TTC549 (cell line): ENCODE results near the gene COL6A2.
"Not testable (repeated sequence)": the region's sequence is repeated elsewhere in the genome, so short reads cannot be mapped to it uniquely, and the experiment has no call there.

Source experiments
- FAIRE-seq: peaks from 2 replicates; lab custom pipeline; 2012; peaks lifted over from hg19 to GRCh38; lab: Jason Lieb, UNC

Gene COL6A2

DNA sequence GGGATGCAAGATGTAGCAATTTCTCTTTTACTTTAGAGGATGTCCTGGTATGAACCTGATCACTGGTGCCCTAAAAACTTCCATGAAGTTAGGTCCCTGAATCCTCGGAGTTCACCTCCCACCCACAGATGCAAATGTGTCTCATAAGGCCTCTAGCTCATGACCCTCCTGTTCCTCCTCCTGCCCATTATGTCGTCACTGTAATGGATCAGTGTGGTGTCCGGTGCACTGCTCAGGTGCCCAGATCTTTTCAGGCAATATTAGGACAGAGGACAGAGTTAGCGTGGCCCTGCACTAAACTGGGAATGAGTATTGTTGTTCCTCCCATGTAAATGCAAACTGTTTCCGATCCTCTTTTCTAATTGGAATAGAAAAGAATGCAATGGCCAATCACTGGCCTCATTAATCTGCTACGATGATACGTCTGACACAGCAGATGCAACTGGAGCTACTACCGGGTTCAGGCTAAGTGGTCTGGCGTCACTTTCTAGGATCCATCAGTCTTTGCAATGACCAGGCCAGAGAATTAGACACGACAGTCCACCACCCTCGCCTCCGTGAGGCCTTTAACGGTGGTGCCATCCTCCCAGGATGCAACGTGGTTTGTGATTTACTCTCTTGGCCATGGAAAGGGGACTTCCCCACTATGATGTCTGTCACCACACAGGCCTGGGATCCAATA lies 3.4 kb upstream of the COL6A2 start:
- FAIRE-seq = no peak

DNA sequence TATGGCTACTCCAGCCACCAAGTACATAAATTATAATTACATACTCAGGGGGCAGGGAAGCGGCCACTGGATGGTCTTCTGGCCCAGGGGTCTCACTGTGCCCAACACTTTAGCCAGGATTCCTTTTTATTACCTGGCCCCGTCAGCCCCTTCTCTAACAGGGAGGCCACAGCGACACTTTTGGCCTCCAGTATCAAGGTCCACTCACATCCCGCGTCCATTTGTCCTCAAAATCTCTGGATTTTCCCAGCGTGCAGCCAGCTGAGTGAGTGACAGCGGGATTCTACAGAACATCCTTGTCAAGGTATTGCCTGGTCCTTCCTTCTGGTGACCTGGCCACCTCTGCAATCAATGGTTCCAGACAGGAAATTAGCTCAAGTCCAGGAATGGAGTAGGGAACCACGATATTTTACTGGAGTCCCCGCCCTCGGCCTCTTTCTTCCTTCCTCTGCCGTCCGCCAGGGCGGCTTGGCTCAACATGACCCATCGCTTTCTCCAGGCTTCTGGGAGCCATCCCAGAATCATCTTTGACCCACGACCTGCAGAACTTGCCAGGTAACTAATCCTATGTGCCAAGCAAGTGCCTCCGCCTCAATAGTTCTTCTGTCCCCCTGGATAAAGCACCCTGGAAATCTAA lies 2.7 kb upstream of the COL6A2 start:
- FAIRE-seq = no peak

DNA sequence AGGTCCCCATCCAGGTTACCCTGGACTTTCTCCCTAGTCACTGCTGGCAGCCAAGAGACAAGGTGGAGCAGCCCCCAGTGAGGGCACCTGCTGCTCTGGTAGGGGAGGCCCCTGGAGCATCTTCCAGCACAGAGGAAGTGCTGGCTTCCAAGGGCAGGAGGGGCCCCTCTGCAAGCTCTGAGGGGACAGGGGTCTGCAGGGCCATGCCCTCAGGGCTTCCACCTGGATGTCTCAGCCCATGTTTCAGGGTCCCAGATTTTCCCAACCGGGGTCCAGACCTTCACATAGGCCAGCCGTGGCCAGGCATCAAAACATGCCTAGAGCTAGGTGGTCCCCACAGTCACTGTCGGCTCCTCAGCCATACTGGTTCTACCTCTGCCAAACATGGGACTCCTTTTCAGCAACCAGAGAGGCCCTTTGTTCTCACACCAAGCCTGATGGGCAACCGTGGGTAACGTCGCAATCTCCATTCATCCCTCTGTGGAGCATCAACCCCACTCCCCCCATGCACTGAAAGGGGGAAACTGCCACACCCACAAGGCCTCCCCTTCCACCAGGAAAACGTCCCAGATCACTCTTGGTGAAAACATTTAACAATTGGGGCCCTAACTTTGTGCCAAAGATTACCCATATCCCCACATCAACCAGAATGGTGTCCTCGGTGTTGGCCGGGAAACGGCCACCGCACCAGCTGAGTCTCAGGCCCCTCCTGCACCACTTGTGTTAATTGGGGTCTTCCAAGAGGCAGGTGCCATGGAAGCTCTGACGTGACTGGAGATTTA lies 1.9 kb upstream of the COL6A2 start:
- FAIRE-seq = no peak

DNA sequence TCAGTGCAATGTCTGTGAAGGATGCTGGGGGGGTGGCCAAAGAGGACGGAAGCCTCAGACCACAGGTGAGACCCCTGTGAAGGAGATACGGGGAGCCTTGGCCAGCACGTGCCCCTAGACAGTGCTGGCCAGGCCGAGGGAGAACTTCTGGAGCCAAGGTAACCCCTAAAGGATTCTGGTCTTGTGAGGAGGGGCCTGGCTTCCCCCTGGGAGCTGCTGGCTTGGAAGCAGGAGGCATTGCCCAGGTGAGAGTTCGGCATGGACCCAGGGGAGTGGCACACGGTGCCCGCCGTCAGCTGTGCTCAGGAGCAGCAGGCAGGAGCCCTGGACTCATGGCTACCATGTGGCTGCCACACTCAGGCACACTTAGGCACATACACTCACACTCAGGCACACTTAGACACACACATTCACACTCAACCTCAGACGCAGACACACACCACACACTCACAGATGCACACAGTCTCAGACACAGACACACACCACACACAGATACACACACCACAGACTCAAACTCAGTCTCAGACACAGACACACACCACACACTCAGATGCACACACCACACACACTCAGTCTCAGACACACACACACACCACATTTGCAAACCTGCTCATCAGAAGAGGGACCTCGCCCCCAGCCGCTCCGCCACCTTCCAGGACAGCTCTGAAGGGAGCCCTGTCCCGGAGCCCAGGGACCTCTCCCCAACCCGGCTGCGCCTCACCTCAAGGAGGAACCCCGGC lies 1.1 kb upstream of the COL6A2 start:
- FAIRE-seq = no peak

DNA sequence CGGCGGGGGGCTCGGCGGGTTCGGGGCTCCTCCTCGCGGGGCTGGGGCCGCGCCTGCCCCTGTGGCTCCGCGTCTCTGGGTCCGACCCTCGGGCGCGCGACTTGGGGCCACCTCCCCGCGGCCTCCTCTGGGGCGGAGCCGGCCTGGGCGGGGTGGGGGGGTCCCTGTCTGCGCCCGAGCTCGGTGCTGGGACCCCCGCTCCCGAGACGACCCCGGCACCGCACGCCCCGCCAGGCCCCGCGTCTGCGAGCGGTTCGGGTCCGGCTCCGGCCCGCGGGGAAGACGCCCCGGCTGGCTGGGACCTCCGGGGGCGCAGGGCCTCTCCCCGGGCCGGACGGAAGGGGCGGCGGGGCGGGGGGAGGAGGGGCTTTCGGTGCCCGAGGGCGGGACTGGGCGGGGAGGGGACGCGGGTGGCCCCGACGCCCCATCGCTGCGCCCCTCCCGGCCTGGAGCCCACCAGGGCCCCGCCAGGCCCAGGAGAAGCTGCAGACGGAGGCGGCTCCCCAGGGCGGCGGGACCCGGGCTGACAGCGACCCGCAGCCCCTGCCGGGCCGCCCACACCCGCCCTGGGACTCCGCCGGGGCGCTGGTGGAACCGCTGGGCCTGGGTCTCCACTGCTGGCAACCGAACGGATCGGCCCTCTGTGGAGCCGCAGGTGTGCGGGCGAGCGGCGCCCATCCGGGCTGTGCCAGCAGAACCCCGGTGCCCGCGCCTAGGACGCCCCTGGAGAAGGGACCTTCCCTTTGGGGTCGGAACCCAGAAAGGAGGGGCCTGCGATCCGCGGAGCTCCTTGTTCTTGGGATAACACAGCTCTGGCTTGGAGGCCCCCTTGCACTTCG lies 610 bp downstream of the COL6A2 start:
- FAIRE-seq = no peak

DNA sequence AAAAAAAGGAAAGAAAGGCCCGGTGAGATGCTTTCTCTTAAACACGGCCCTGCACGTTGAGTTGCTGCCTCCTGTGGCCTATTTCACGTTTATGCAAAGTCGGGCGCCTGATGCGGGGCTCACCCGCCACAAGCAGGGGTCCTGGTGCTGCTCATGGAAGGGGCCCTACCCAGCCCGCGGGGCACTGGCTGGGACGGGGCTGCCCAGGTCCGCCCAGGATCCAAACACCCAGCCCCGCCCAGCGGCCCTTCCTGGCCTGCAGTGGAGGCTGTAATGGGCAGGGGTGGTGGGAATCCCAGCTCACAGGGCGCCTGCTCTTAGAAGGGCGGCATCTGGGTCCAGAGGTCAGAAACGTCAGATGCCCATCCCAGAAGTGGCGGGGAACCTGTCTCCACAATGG lies 1.6 kb downstream of the COL6A2 start:
- FAIRE-seq = no peak

DNA sequence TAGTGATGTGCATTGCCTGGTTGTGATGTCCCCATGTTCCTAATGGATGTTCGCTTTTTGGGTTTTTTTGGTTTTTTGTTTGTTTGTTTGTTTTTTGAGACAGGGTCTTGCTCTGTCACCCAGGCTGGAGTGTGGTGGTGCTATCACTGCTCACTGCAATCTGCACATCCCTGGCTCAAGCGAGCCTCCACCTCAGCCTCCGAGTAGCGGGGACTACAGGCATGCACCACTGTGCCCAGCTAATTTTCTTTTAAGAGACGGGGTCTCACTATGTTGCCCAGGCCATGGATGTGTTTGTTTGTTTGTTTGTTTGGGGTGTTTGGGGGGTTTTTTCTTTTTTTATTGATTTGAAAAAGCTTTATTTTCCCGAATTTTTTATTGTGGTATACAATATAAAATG lies 2.1 kb downstream of the COL6A2 start:
- FAIRE-seq = no peak

DNA sequence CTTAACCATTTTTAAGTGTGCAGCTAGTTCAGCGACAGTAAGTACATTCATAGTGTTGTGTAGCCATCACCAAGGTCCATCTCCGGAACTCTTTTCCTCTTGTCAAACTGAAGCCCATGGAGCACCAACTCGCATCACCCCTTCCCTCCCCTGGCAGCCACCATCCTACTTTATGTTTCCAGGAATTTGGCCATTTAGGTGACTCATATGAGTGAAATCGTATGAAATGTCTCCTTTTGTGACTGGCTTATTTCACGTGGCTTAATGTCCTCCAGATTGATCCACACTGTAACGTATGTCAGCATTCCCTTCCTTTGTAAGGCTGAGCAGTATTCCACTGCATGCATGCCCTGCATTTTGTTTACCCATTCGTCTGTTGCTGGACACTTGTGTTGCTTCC lies 2.5 kb downstream of the COL6A2 start:
- no peak for FAIRE-seq

DNA sequence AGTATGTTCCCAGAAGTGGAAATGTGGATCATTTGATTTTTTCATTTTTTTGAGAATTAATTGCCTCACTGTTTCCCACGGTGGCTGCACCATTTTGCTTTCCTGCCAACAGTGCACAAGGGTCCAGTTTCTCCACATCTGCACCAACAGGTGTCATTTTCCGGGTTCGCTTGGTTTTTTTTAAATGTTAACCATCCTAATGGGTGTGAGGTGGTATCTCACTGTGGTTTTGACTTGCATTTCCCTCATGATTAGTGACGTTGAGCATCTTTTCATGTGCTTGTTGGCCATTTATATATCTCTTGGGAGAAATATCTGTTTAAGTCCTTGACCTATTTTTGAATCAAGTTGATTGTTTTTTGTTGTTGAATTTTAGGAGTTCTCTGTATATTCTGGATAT lies 3.0 kb downstream of the COL6A2 start:
- no peak for FAIRE-seq

DNA sequence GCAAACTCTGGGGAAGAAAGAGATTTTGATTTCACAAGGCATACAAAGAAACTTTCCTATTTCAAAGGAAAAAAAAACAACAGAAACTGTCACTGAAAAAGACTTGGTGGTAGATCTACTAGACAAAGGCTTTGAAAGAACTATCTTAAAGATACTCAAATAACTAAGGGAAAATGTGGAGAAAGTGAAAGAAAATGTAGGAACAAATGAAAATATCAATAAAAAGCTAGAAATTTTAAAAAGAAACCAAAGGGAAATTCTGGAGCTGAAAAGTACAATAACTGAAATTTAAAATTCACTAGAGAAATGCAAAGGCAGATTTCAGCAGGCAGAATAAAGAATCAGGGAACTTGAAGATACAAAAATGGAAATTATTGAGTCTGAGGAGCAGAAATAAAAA lies 6.2 kb downstream of the COL6A2 start:
- FAIRE-seq = no peak

DNA sequence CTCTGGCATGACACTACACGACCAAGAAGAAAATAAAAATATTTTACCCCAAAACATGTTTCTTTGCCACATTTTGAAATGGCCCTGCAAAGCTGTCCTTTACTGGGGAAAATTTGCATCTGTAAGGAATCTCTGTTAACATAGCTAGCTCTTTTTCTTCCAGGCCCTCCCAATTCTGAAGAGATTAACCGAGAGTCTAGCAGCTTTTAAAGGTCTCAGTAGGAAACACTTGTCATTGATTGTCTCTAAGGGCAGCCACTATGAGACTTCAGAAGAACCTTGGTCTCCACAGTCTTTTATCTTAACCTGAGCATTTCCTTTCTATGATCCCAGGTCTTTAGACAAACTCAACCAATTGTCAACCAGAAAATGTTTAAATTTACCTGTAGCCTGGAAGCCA lies 9.5 kb downstream of the COL6A2 start:
- FAIRE-seq = not testable (repeated sequence)

DNA sequence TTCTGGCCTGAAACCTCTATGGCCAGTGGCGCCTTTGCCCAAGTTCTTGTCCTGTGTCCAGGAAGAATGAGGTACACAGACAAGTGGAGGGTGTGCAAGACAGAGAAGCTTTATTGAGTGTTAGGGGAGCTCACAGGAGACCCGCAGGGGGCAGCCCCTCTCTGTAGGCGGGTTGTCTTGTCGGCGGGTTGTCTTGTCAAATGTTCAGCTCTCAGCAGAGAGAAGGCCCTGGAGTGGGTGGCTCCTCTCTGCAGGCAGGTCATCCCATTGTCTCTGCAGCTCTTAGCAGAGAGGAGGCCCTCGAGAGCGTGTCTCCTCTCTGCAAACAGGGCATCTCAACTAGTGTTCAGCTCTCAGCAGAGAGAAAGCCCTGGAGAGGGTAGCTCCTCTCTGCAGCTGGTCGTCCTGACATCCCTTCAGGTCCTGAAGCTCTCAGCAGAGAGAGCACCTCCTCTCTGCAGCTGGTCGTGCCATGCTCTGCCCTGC lies 11.0 kb downstream of the COL6A2 start:
- FAIRE-seq = no peak

DNA sequence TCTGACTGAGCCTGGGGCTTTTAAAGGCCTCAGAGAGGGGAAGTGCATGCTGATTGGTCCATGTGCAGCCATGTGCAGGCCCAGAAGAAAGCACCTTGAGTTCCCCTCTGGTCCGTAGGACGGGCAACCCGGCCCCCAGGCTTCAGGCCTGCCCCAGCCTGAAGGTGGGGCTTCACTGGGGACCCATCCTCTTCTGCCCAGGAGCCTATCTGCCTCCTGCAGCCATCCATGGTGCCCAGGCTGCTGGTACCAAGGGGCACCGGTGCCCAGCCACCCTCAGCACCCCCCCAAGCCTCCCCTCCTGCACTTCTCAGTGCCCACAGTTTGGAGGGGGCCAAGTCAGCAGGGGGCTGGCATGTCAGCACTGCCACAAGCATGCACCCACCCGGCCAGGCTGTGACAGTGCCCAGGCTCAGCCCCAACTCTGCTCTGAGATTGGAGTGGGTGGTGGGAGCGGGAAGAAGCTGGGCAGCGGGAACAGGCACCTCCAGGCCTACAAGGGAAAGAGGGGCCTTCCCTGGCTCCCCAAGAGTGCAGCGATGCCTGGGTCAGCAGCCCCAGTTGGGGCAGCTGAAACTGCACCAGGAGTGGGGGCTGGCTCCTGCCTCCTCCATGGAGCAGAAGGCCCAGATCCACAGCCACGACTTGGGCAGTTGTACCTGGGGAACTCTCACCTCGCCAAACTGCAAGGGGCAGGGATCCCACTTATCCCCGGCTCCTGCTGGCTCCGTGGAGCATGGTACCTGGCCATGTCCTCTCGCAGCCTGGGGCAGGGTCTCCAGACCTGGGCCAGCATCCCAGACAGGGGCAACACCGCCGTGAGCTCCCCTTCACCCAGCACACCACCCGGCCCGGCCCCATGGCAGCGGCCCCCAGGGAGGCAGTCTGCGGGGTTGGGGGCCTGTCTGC lies 11.7 kb downstream of the COL6A2 start:
- no peak for FAIRE-seq

DNA sequence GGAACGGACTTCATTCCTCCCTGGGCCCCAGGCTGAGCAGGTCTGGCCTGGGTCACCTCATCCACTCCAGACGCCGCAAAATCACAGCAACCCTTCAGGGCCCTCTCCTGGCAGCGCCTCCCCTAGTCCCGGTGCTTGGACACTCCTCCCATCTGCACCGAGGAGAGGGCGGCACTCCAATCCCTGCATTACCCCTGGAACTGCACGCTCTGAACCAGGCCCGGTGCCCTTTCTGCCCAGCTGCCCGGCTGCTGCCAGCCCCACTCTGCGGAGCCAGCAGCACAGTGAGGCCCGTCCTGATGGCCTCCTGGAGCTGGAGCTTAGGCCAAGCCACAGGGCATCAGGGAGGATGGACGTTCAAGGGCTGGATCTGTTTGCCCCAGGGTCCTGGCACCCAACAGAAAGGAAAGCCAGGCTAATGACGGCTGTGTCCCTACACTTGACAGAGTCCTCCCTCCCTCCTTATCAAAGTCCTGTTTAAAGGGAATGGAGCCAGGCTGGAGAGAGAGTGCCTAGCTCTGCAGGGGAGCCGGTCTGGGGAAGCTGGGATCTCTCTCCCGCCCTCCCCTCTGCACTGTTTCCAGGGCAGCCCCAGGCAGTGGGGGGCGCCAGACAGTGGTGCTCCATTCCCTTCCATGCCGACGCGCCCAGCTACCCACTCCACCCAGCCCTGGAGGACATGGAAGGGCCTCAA lies 12.7 kb downstream of the COL6A2 start:
- no peak for FAIRE-seq

DNA sequence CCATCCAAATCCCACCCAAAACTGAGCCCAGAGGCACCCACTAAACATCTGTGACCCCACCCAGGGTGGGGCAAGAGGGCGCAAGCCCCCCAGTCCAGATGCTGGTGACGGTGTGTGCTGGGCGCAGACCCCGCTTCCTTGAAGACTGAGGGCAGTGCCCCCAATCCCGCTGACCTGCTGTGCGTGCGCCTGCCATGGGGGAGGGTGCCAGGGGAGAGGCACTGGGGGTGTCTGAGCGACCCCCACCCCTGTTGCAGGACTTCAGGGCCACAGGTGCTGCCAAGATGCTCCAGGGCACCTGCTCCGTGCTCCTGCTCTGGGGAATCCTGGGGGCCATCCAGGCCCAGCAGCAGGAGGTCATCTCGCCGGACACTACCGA lies 13.3 kb downstream of the COL6A2 start:
- no peak for FAIRE-seq

DNA sequence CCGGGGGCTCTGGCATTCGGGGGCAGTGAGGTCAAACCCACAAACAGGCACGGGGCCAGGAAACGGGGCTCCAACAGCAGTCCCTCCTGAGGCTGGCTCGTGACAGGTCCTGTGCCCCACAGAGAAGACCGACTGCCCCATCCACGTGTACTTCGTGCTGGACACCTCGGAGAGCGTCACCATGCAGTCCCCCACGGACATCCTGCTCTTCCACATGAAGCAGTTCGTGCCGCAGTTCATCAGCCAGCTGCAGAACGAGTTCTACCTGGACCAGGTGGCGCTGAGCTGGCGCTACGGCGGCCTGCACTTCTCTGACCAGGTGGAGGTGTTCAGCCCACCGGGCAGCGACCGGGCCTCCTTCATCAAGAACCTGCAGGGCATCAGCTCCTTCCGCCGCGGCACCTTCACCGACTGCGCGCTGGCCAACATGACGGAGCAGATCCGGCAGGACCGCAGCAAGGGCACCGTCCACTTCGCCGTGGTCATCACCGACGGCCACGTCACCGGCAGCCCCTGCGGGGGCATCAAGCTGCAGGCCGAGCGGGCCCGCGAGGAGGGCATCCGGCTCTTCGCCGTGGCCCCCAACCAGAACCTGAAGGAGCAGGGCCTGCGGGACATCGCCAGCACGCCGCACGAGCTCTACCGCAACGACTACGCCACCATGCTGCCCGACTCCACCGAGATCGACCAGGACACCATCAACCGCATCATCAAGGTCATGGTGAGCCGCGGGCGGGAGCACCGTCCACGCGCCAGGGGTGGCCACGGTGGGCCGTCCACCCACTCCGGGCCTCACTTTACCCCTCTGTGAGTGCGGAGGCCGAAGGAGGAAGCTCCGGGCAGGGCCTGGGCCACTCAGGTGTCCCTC lies 14.2 kb downstream of the COL6A2 start:
- FAIRE-seq = no peak

DNA sequence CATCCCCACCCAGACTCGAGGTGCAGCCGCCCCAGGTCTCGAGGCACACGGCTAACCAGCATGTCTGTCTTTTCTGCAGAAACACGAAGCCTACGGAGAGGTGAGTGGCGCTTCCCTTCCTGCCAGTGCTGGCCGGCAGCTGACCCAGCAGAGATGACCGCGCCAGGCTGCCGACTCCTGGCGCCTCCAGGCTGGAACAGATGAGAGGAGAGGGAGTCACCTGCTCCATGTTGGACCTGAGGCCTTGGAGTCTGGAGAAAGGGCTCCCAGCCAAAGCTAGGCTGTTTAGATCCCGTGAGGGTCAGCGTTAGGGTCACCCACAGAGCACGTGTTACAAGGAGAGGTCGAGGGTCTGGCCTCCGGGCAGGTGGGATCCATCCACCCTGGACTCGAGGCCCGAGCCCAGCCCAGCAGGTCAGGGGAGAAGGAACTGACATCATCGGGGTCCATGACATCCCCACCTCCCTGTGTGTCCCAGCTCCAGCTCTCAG lies 14.9 kb downstream of the COL6A2 start:
- FAIRE-seq = no peak

DNA sequence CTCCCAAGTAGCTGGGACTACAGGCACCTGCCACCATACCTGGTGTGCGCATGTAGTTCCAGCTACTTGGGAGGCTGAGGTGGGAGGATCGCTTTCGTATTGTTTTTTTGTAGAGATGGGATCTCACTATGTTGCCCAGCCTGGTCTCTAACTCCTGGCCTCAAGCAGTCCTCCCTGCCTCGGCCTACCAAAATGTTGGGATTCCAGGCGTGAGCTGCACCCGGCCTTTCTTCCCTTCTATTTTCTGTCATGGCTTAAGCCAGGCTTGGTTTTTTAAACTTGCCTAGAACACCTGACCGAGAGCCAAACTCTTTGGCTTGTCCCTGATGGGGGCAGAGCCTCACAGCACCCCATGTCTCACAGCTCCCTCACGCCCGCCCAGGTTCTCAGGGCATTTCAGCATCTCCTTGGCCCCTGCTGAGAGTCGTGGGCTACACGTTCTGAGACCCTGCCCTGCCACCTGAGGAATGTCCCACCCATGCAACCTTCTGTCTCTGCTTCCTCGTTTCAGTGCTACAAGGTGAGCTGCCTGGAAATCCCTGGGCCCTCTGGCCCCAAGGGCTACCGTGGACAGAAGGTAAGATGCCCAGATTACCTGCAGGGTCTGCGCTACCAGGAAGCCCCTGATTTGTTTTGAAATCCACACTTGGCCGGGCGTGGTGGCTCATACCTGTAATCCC lies 15.7 kb downstream of the COL6A2 start:
- no peak for FAIRE-seq
